GM19395 (cell line): ENCODE results near the gene DNM1.

Experiments used
- ATAC-seq: cut with Tn5 transposase; IDR thresholded peaks from one replicate; pipeline ENCODE4 v1.9.1; 2021; ENCODE audit warnings: mild to moderate bottlenecking, moderate library complexity; ENCODE audit not compliant: unreplicated experiment

The DNM1 gene

GRCh38 chr9:128203024-128203706, at the start of gene DNM1:
Gene DNM1 (plus strand): TSS chr9:128203379. CDS start chr9:128203471, 92 bp downstream.
- peak; percentile 65 for ATAC-seq

- ATAC-seq, result no peak
These were observed 49.1 kb upstream of the DNM1 start for GRCh38 chr9:128153947-128154695.

GRCh38 chr9:128155736-128156500, 47.3 kb upstream of the DNM1 start:
- ATAC-seq, result no peak

GRCh38 chr9:128159522-128159783, 43.7 kb upstream of the DNM1 start:
- ATAC-seq, result peak; percentile 14

- ATAC-seq, result peak; percentile 62
These were observed 43.2 kb upstream of the DNM1 start, which contains the start of gene BBLN for GRCh38 chr9:128159784-128160602. Gene BBLN (plus strand): TSS chr9:128160265. CDS start chr9:128160408, 143 bp downstream.

- peak; percentile 7 for ATAC-seq
These were observed 42.6 kb upstream of the DNM1 start for GRCh38 chr9:128160603-128160987.

- no peak for ATAC-seq
These were observed 41.8 kb upstream of the DNM1 start for GRCh38 chr9:128161215-128161902.

- no peak for ATAC-seq
These were observed 40.8 kb upstream of the DNM1 start for GRCh38 chr9:128162215-128163026.

- ATAC-seq, result no peak
These were observed 40.1 kb upstream of the DNM1 start for GRCh38 chr9:128163027-128163515.

- ATAC-seq, result no peak
These were observed 39.5 kb upstream of the DNM1 start for GRCh38 chr9:128163523-128164306.

- ATAC-seq, result no peak
These were observed 38.8 kb upstream of the DNM1 start for GRCh38 chr9:128164307-128164885.

- ATAC-seq, result no peak
These were observed 37.0 kb upstream of the DNM1 start for GRCh38 chr9:128166169-128166568.

- ATAC-seq, result no peak
These were observed 36.0 kb upstream of the DNM1 start for GRCh38 chr9:128167209-128167608.

GRCh38 chr9:128168731-128169308, 34.4 kb upstream of the DNM1 start:
- no peak for ATAC-seq

GRCh38 chr9:128169492-128169891, 33.7 kb upstream of the DNM1 start:
- ATAC-seq, result no peak

GRCh38 chr9:128169925-128170324, 33.3 kb upstream of the DNM1 start:
- no peak for ATAC-seq

- ATAC-seq, result no peak
These were observed 29.1 kb upstream of the DNM1 start for GRCh38 chr9:128174062-128174461.

GRCh38 chr9:128175102-128175563, 28.0 kb upstream of the DNM1 start:
- no peak for ATAC-seq
